IMR-90 (cell line): ENCODE results near the gene OTOG. TPM values are rescaled to one million over a fixed set of nuclear protein-coding genes. Genes with fewer than 3 reads are reported as not detected.

Source experiments
- ATAC-seq: fragments of 200-7000 bp; cut with Tn5 transposase; 2 replicates; pipeline ENCODE4 v1.9.1; 2020; ENCODE audit warnings: low read depth, mild to moderate bottlenecking, moderate library complexity
- BruUV-seq: library from RNA; stranded (reverse); fragments of 400-500 nt; replicated peaks from 2 replicates; lab custom pipeline; 2021; lab: Mats Ljungman, UMichigan
- CTCF ChIA-PET: fragments of 300-600 bp; formaldehyde crosslinking; extraction: SDS; loops from one replicate; lab custom pipeline; 2021; ENCODE audit warnings: antibody characterized with exemption; lab: Yijun Ruan, JAX
- POLR2A ChIA-PET: fragments of 300-600 bp; sonication (Branson Sonifier 250); formaldehyde crosslinking; loops from one replicate; lab custom pipeline; 2022; ENCODE audit warnings: antibody characterized with exemption; ENCODE audit not compliant: unreplicated experiment; lab: Charles Lee
- DNase-seq: peaks from one replicate; pipeline ENCODE4 v3.0.0; 2013
- H2AFZ ChIP-seq: replicated peaks from 2 replicates; pipeline ENCODE3; 2013; ENCODE audit warnings: low read length, mild to moderate bottlenecking; ENCODE audit not compliant: poor library complexity
- H2AK5ac ChIP-seq: 2 replicates; pipeline ENCODE4 v1.6.1; 2013; ENCODE audit warnings: low read depth, low read length, inconsistent platforms
- H2AK9ac ChIP-seq: replicated peaks from 2 replicates; pipeline ENCODE3; 2013; ENCODE audit warnings: mild to moderate bottlenecking, low read depth, low read length, moderate library complexity; ENCODE audit not compliant: poor library complexity
- H2BK120ac ChIP-seq: 2 replicates; pipeline ENCODE4 v1.6.1; 2013; ENCODE audit warnings: low read depth, low read length, inconsistent platforms
- H2BK15ac ChIP-seq: 3 replicates; pipeline ENCODE4 v1.6.1; 2013; ENCODE audit warnings: low read depth, low read length, inconsistent platforms
- H2BK20ac ChIP-seq: 2 replicates; pipeline ENCODE4 v1.6.1; 2013; ENCODE audit warnings: low read depth, mild to moderate bottlenecking, inconsistent platforms, low read length, moderate library complexity
- H2BK5ac ChIP-seq: 2 replicates; pipeline ENCODE4 v1.6.1; 2013; ENCODE audit warnings: mild to moderate bottlenecking, low read depth, low read length, inconsistent platforms; ENCODE audit not compliant: poor library complexity, severe bottlenecking
- H3K14ac ChIP-seq: replicated peaks from 2 replicates; pipeline ENCODE4 v1.6.1; 2013; ENCODE audit warnings: low read depth, low read length, inconsistent platforms
- H3K18ac ChIP-seq: 2 replicates; pipeline ENCODE4 v1.6.1; 2013; ENCODE audit warnings: low read depth, low read length, control low read depth
- H3K23ac ChIP-seq: 2 replicates; pipeline ENCODE4 v1.6.1; 2013; ENCODE audit warnings: low read depth, low read length, inconsistent platforms
- H3K27ac ChIP-seq: 2 replicates; pipeline ENCODE4 v1.5.1; 2013; ENCODE audit warnings: mild to moderate bottlenecking, control low read depth, low read length; ENCODE audit not compliant: insufficient read depth
- H3K27me3 ChIP-seq: 2 replicates; pipeline ENCODE4 v1.6.1; 2013; ENCODE audit warnings: low read length; ENCODE audit not compliant: control insufficient read depth, insufficient read depth
- H3K36me3 ChIP-seq: 2 replicates; pipeline ENCODE4 v1.6.1; 2013; ENCODE audit warnings: low read length, mixed read lengths; ENCODE audit not compliant: control insufficient read depth, insufficient read depth
- H3K4ac ChIP-seq: 2 replicates; pipeline ENCODE4 v1.6.1; 2013; ENCODE audit warnings: low read depth, low read length, inconsistent platforms
- H3K4me1 ChIP-seq: 2 replicates; pipeline ENCODE4 v1.6.1; 2013; ENCODE audit warnings: low read length, mixed read lengths; ENCODE audit not compliant: control insufficient read depth, insufficient read depth
- H3K4me2 ChIP-seq: 2 replicates; pipeline ENCODE4 v1.6.1; 2013; ENCODE audit warnings: low read depth, mild to moderate bottlenecking, control low read depth, low read length, moderate library complexity
- H3K4me3 ChIP-seq: 2 replicates; pipeline ENCODE4 v1.5.1; 2013; ENCODE audit warnings: low read depth, mild to moderate bottlenecking, control low read depth, low read length, moderate library complexity; ENCODE audit not compliant: insufficient read depth
- H3K56ac ChIP-seq: 2 replicates; pipeline ENCODE4 v1.6.1; 2013; ENCODE audit warnings: low read length, inconsistent platforms; ENCODE audit not compliant: insufficient read depth; ENCODE audit errors: extremely low read depth
- H3K79me1 ChIP-seq, 2 experiments: 2 replicates each; pipeline ENCODE4 v1.6.1; 2013; ENCODE audit warnings: low read length in 2 of 2, inconsistent platforms in 1 of 2, low read depth in 1 of 2
- H3K9ac ChIP-seq: 2 replicates; pipeline ENCODE4 v1.6.1; 2013; ENCODE audit warnings: low read depth, low read length, control low read depth
- H3K9me1 ChIP-seq: 2 replicates; pipeline ENCODE4 v1.6.1; 2013; ENCODE audit warnings: low read length, inconsistent platforms; ENCODE audit not compliant: insufficient read depth
- H3K9me3 ChIP-seq: 2 replicates; pipeline ENCODE4 v1.6.1; 2013; ENCODE audit warnings: low read length; ENCODE audit not compliant: control insufficient read depth, insufficient read depth
- H4K20me1 ChIP-seq: 2 replicates; pipeline ENCODE4 v1.6.1; 2013; ENCODE audit warnings: low read length, inconsistent platforms; ENCODE audit not compliant: insufficient read depth
- H4K5ac ChIP-seq: 2 replicates; pipeline ENCODE4 v1.6.1; 2013; ENCODE audit warnings: mild to moderate bottlenecking, low read depth, low read length, control low read depth
- H4K8ac ChIP-seq, 2 experiments: 2 replicates each; pipeline ENCODE4 v1.6.1; 2013; ENCODE audit warnings: low read depth in 2 of 2, low read length in 2 of 2, control low read depth in 1 of 2, inconsistent platforms in 1 of 2
- H4K91ac ChIP-seq: 2 replicates; pipeline ENCODE4 v1.6.1; 2013; ENCODE audit warnings: low read depth, low read length, inconsistent platforms; ENCODE audit not compliant: insufficient read depth
- BHLHE40 ChIP-seq: fragments of 150-350 bp; IDR thresholded peaks from 2 replicates; pipeline ENCODE4 v1.6.1; 2016; ENCODE audit warnings: mild to moderate bottlenecking, low read depth, low read length
- CEBPB ChIP-seq: IDR thresholded peaks from 2 replicates; pipeline ENCODE4 v1.6.1; 2012; ENCODE audit warnings: low read depth, low read length, improper control_type of control experiment
- CHD1 ChIP-seq: IDR thresholded peaks from 2 replicates; pipeline ENCODE4 v1.6.1; 2012; ENCODE audit warnings: low read depth, low read length, improper control_type of control experiment
- CTCF ChIP-seq: conservative IDR thresholded peaks from 2 replicates; pipeline ENCODE4 v1.5.1; 2012; ENCODE audit warnings: mild to moderate bottlenecking, low read depth, low read length, improper control_type of control experiment
- ELK1 ChIP-seq: fragments of 150-350 bp; IDR thresholded peaks from 2 replicates; pipeline ENCODE4 v1.6.1; 2016; ENCODE audit warnings: low read depth, mild to moderate bottlenecking, low read length, moderate library complexity, borderline replicate concordance
- FOS ChIP-seq: fragments of 150-350 bp; IDR thresholded peaks from 2 replicates; pipeline ENCODE4 v1.6.1; 2016; ENCODE audit warnings: low read depth, low read length
- MAFK ChIP-seq: IDR thresholded peaks from 2 replicates; pipeline ENCODE4 v1.6.1; 2012; ENCODE audit warnings: low read depth, low read length, improper control_type of control experiment
- MXI1 ChIP-seq: IDR thresholded peaks from 2 replicates; pipeline ENCODE4 v1.6.1; 2012; ENCODE audit warnings: low read depth, mild to moderate bottlenecking, low read length, moderate library complexity, borderline replicate concordance
- NFE2L2 ChIP-seq: fragments of 150-350 bp; IDR thresholded peaks from 2 replicates; pipeline ENCODE4 v1.6.1; 2016; ENCODE audit warnings: low read depth, mild to moderate bottlenecking, low read length
- RCOR1 ChIP-seq: IDR thresholded peaks from 2 replicates; pipeline ENCODE4 v1.6.1; 2012; ENCODE audit warnings: mild to moderate bottlenecking, low read length, improper control_type of control experiment; ENCODE audit not compliant: insufficient replicate concordance
- SMC3 ChIP-seq: fragments of 150-350 bp; IDR thresholded peaks from 2 replicates; pipeline ENCODE4 v1.6.1; 2016; ENCODE audit warnings: low read depth, mild to moderate bottlenecking, antibody characterized with exemption, low read length, moderate library complexity
- USF2 ChIP-seq: fragments of 150-350 bp; IDR thresholded peaks from 2 replicates; pipeline ENCODE4 v1.6.1; 2017; ENCODE audit warnings: mild to moderate bottlenecking, antibody characterized with exemption, low read length, low read depth
- WGBS, 2 experiments: methylation state at CpG; one replicate each; pipeline versions ENCODE4 v1.1.5 to v1.1.7; 2013; ENCODE audit warnings: missing lambda C conversion rate in 2 of 2; ENCODE audit not compliant: insufficient read length in 1 of 2; ENCODE audit errors: extremely low coverage in 2 of 2; 5-methylcytosine and 5-hydroxymethylcytosine counted together
- dilution Hi-C: fragments of 300-500 bp; cut with HindIII; formaldehyde crosslinking; loops from one replicate; pipeline ENCODE4 v1.14.3; 2018; ENCODE audit warnings: low sequenced_read_pairs; ENCODE audit not compliant: unreplicated experiment
- in situ Hi-C: fragments of 300-500 bp; cut with MboI; formaldehyde crosslinking; loops from 3 replicates; pipeline ENCODE4 v1.14.3; 2019; ENCODE audit warnings: low sequenced_read_pairs, inconsistent platforms, mixed read lengths
- intact Hi-C: fragments of 100-400 bp; cut with micrococcal nuclease; formaldehyde crosslinking; loops from 2 replicates; pipeline ENCODE4 v1.10.0; 2022
- polyA plus RNA-seq, 3 experiments: library from polyadenylated mRNA; depleted of rRNA; stranded (reverse); fragments of >200 nt; gene quantifications; 2 replicates each; pipeline ENCODE4 v1.2.3, GENCODE V29; 2012; ENCODE audit warnings: low replicate concordance in 1 of 3
- total RNA-seq: library from RNA; depleted of rRNA; stranded (reverse); fragments of >200 nt; gene quantifications from 2 replicates; pipeline ENCODE4 v1.2.3, GENCODE V29; 2012

The OTOG gene
- total and polyA plus RNA-seq, 2 of the 4 experiments (the other 2 are of a cell fraction), result not detected

GRCh38 chr11:17552392-17553248, 5.6 kb downstream of the OTOG start (continued):
- TF ChIP-seq BHLHE40, result no peak

- intact Hi-C loops (no loop called here), in situ Hi-C loops (no loop called here), dilution Hi-C loops (no loop called here)
- no peak overlapping the region for H4K91ac ChIP-seq
- no TSS peak for BruUV-seq
- H4K20me1 ChIP-seq, result no peaks in the 10 kb centered on the region
- no peak overlapping the region for H2BK20ac ChIP-seq
- H3K36me3 ChIP-seq, result no peaks in the 10 kb centered on the region
- H3K4me3 ChIP-seq, result no peak overlapping the region
- H2BK5ac ChIP-seq, result no peak overlapping the region
- 70% methylated on average over 5 of the region's 7 CpGs; no CpG with 5 or more reads in 1 of the 2 experiments for WGBS, 2 experiments
- H3K27ac ChIP-seq, result no peak overlapping the region
- H3K4me1 ChIP-seq, result no peaks in the 10 kb centered on the region
- no peaks in the 10 kb centered on the region for H3K9me3 ChIP-seq
- no peak overlapping the region for H2AFZ ChIP-seq
- H3K27me3 ChIP-seq, result peaks cover 9% of the 10 kb centered on the region; the same call in 1 of the 2 replicates
- no peak overlapping the region for H3K56ac ChIP-seq
- H2AK9ac ChIP-seq, result no peak overlapping the region
- DNase-seq (no peak), ATAC-seq (no peak)
- H2AK5ac ChIP-seq, result no peak overlapping the region
- H2BK120ac ChIP-seq, result no peak overlapping the region
- H3K4me2 ChIP-seq, result no peak overlapping the region
- CTCF ChIA-PET, result no interaction called here
- H3K18ac ChIP-seq, result no peak overlapping the region
- no peak overlapping the region for H3K23ac ChIP-seq
- no peaks in the 10 kb centered on the region for H3K9me1 ChIP-seq
- no peak overlapping the region for H4K5ac ChIP-seq
- POLR2A ChIA-PET, result no interaction called here
- no peaks in the 10 kb centered on the region for H3K79me1 ChIP-seq
- no peak overlapping the region for H3K9ac ChIP-seq
- H4K8ac ChIP-seq, result no peak overlapping the region
- no peak overlapping the region for H3K4ac ChIP-seq
- no peak overlapping the region for H3K14ac ChIP-seq
- no peak overlapping the region for H2BK15ac ChIP-seq
- no peak for TF ChIP-seq SMC3
- TF ChIP-seq RCOR1, result no peak
- TF ChIP-seq MAFK, result no peak
- TF ChIP-seq FOS, result no peak
- TF ChIP-seq CEBPB, result no peak
- TF ChIP-seq USF2, result no peak
- no peak for TF ChIP-seq CTCF
- TF ChIP-seq NFE2L2, result no peak
- no peak for TF ChIP-seq MXI1
- no peak for TF ChIP-seq CHD1
- no peak for TF ChIP-seq ELK1
- TF ChIP-seq BHLHE40, result no peak
These were observed 6.1 kb downstream of the OTOG start for GRCh38 chr11:17553249-17553546.
